Activated CD4-positive, alpha-beta T cell treated with anti-CD3 and anti-CD28 coated beads, Interleukin-2, amount 10 ng/mL, durations not matched to agents 24 days and 14 days (primary cell): ENCODE measurements around the gene MMP14. TPM values are rescaled to one million over a fixed set of nuclear protein-coding genes. Genes with fewer than 3 reads are reported as not detected.

Experiments used
- DNase-seq: peaks from one replicate; pipeline ENCODE4 v3.0.0; 2022
- H3K27ac Mint-ChIP-seq: one replicate; pipeline ENCODE4 v1.8.0; 2022; ENCODE audit warnings: mild to moderate bottlenecking, mixed read lengths
- H3K27me3 Mint-ChIP-seq: one replicate; pipeline ENCODE4 v1.8.0; 2022; ENCODE audit warnings: mixed read lengths
- H3K36me3 Mint-ChIP-seq: one replicate; pipeline ENCODE4 v1.8.0; 2022; ENCODE audit warnings: low read depth, mild to moderate bottlenecking, mixed read lengths
- H3K4me1 Mint-ChIP-seq: one replicate; pipeline ENCODE4 v1.8.0; 2021; ENCODE audit warnings: mixed read lengths
- H3K4me3 Mint-ChIP-seq: one replicate; pipeline ENCODE4 v1.8.0; 2022; ENCODE audit warnings: mild to moderate bottlenecking, moderate library complexity, mixed read lengths
- H3K9me3 Mint-ChIP-seq: one replicate; pipeline ENCODE4 v1.8.0; 2021; ENCODE audit warnings: mixed read lengths
- intact Hi-C: fragments of 100-400 bp; cut with micrococcal nuclease; formaldehyde crosslinking; loops from one replicate; pipeline ENCODE4 v1.15.1; 2023
- total RNA-seq: library from RNA; stranded (reverse); gene quantifications from 2 replicates; pipeline ENCODE4 v1.2.3, GENCODE V29; 2022

Gene MMP14
- total RNA-seq, 1 donor from 2014 or later: 3.2 TPM

- intact Hi-C loops: loop anchor here (1.0 to 5.0 kb wide), 8 partner anchors 16 to 299 kb away; partner anchors contain the start of genes DAD1, MRPL52 and RBM23
- H3K9me3 Mint-ChIP-seq: no peaks in the 10 kb centered on the region
- peak within 1 kb of the TSS; percentile 88 for H3K4me3 Mint-ChIP-seq
- H3K27me3 Mint-ChIP-seq: no peaks in the 10 kb centered on the region
- peaks cover 18% of the 10 kb centered on the region for H3K4me1 Mint-ChIP-seq
- H3K36me3 Mint-ChIP-seq: peaks cover 29% of the 10 kb centered on the region
- H3K27ac Mint-ChIP-seq: peak within 1 kb of the TSS; percentile 96
- DNase-seq: peak; percentile 95
These were observed 35.0 kb downstream of the MMP14 start, which contains the start of gene LRP10 for GRCh38 chr14:22871224-22872032. Gene LRP10 (plus strand): TSS chr14:22871740. CDS start chr14:22872304, 564 bp downstream.

DNA sequence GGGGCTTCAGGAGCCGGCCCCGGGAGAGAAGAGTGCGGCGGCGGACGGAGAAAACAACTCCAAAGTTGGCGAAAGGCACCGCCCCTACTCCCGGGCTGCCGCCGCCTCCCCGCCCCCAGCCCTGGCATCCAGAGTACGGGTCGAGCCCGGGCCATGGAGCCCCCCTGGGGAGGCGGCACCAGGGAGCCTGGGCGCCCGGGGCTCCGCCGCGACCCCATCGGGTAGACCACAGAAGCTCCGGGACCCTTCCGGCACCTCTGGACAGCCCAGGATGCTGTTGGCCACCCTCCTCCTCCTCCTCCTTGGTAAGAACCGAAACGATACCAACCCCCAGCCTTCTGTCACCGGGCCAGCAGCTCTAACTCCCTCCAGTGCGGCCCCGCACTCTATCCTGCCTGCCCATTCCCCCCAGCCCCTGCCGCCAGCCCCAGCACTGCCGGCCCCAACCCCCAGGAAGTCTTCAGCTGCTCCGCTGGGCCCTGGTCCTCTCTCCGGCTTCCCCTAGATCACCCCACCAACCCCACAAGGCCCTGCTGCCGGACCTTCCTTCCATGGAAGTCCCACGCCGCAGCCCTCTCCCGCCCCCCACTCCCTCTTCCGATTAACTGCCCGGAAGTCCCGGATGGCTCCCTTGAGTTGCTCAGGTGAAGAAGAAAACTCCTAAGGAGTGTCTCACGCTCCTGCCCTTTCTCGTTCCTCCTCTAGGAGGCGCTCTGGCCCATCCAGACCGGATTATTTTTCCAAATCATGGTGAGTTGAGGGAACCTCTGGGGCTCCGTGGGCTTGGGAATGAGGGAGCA is 35.8 kb downstream of the MMP14 start:
- H3K27ac Mint-ChIP-seq: peak overlapping the region; percentile 89

DNA sequence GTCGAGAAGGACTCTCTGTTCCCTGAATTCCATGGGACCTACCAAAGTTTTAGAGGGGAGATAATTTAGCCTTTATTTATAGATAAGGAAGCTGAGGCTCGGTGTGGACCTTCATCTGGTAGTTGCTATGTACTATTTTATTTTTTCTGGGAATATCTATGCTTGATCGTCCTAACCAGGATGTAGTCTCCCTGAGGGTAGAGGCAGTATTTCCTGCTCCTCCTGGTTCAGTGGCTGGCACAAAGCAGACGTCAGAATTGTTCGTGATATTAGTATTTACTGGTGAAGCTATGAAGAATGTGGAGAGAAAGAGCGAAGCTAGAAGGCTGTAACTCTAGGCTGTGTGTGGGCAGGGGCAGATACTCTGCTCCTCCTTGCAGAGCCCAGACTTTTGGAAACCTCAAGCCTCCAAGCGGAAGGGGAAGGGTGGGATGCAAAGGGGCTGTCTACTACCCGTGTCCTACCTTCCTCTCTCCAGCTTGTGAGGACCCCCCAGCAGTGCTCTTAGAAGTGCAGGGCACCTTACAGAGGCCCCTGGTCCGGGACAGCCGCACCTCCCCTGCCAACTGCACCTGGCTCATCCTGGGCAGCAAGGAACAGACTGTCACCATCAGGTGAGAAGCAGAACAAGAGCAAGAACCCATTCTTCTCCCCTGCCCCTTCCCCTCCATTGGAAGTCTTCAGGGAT is 36.6 kb downstream of the MMP14 start:
- intact Hi-C loops: loop anchor here (1.0 to 5.0 kb wide), 3 partner anchors 14 to 301 kb away; no protein-coding TSS in a partner anchor
- Mint-ChIP-seq H3K27me3 (no peaks in the 10 kb centered on the region), H3K4me3 (peak overlapping the region; percentile 86), H3K4me1 (peaks cover 18% of the 10 kb centered on the region), H3K9me3 (no peaks in the 10 kb centered on the region), H3K36me3 (peaks cover 42% of the 10 kb centered on the region), H3K27ac (peak overlapping the region; percentile 89)
- DNase-seq: no peak

More for the DNA sequence above, 35.8 kb downstream of the MMP14 start:
- peaks cover 18% of the 10 kb centered on the region for H3K4me1 Mint-ChIP-seq
- H3K36me3 Mint-ChIP-seq: peaks cover 35% of the 10 kb centered on the region
- no peaks in the 10 kb centered on the region for H3K27me3 Mint-ChIP-seq
- no peaks in the 10 kb centered on the region for H3K9me3 Mint-ChIP-seq
- intact Hi-C loops: loop anchor here (1.0 to 5.0 kb wide), 3 partner anchors 15 to 300 kb away; no protein-coding TSS in a partner anchor
- H3K4me3 Mint-ChIP-seq: peak overlapping the region; percentile 88
- peak; percentile 93 for DNase-seq

DNA sequence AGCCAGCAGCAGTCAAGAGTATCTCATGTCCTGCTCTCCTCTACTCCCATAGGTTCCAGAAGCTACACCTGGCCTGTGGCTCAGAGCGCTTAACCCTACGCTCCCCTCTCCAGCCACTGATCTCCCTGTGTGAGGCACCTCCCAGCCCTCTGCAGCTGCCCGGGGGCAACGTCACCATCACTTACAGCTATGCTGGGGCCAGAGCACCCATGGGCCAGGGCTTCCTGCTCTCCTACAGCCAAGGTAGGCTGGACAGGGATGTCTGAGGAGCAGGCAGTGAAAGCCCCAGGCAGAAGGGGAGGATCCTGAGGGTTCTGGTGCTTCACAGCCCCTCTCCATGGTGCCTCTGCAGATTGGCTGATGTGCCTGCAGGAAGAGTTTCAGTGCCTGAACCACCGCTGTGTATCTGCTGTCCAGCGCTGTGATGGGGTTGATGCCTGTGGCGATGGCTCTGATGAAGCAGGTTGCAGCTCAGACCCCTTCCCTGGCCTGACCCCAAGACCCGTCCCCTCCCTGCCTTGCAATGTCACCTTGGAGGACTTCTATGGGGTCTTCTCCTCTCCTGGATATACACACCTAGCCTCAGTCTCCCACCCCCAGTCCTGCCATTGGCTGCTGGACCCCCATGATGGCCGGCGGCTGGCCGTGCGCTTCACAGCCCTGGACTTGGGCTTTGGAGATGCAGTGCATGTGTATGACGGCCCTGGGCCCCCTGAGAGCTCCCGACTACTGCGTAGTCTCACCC is 38.8 kb downstream of the MMP14 start:
- Mint-ChIP-seq H3K4me3 (no peak overlapping the region), H3K27ac (no peak overlapping the region), H3K27me3 (no peaks in the 10 kb centered on the region), H3K4me1 (peaks cover 18% of the 10 kb centered on the region), H3K36me3 (peaks cover 57% of the 10 kb centered on the region), H3K9me3 (no peaks in the 10 kb centered on the region)
- no peak for DNase-seq
- intact Hi-C loops: no loop called here

DNA sequence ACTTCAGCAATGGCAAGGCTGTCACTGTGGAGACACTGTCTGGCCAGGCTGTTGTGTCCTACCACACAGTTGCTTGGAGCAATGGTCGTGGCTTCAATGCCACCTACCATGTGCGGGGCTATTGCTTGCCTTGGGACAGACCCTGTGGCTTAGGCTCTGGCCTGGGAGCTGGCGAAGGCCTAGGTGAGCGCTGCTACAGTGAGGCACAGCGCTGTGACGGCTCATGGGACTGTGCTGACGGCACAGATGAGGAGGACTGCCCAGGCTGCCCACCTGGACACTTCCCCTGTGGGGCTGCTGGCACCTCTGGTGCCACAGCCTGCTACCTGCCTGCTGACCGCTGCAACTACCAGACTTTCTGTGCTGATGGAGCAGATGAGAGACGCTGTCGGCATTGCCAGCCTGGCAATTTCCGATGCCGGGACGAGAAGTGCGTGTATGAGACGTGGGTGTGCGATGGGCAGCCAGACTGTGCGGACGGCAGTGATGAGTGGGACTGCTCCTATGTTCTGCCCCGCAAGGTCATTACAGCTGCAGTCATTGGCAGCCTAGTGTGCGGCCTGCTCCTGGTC is 39.4 kb downstream of the MMP14 start:
- intact Hi-C loops: no loop called here

GRCh38 chr14:22877000-22877501 is 40.7 kb downstream of the MMP14 start:
- intact Hi-C loops: no loop called here
- H3K27me3 Mint-ChIP-seq: peaks cover 3% of the 10 kb centered on the region
- no peak for DNase-seq
- no peak overlapping the region for H3K4me3 Mint-ChIP-seq
- H3K36me3 Mint-ChIP-seq: peaks cover 57% of the 10 kb centered on the region
- no peak overlapping the region for H3K27ac Mint-ChIP-seq
- H3K4me1 Mint-ChIP-seq: peaks cover 12% of the 10 kb centered on the region
- H3K9me3 Mint-ChIP-seq: no peaks in the 10 kb centered on the region

More for the DNA sequence above, 39.4 kb downstream of the MMP14 start:
- Mint-ChIP-seq H3K9me3 (no peaks in the 10 kb centered on the region), H3K4me1 (peaks cover 14% of the 10 kb centered on the region), H3K27me3 (no peaks in the 10 kb centered on the region), H3K36me3 (peaks cover 57% of the 10 kb centered on the region), H3K4me3 (no peak overlapping the region), H3K27ac (no peak overlapping the region)
- DNase-seq: no peak

DNA sequence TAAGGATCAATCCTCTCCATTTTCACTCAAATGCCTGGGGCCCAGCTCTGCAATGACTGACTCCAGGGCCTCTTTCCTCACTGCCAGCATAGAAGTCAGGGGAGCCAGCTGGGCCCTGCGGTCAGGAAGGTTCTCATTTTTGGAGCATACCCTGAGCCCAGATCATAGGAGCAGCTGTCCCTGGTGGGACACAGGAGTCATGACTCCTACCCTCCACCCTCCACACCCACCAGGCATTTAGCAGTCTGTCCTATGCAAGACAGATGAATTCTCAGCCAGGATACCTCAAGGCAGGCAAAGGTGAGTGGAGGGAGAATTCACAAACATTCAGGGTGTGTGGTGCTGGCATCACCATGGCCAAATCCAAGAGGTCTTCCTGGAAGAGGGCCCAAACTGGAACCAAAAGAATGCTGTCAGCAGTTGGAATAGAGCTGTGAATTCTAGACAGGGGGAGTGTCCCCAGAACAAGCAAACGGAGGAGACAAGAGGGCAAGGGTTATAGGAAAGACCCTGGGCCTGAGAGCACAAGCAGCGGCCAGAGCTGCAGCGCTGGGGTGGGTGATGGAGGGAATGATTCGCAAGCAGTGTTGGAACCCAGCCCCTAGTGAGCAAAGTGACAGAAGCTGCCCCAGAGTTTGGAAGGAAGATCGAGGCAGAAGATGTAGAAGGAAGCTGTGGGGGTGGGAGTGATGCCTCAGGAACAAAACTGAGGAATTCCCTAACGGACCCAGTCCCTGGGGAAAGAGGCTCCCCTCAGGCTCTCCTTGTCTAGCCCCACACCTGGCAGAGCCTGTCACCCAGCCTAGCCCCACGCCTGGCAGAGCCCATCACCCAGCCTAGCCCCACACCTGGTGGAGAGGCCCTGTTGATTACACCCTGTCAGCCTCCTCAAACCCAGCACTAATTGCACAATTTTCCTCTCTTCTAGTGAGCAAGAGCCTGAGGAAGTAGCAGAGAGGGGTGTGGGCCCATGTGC is 42.2 kb downstream of the MMP14 start:
- DNase-seq: no peak
- no peak overlapping the region for H3K27ac Mint-ChIP-seq
- peaks cover 48% of the 10 kb centered on the region for H3K36me3 Mint-ChIP-seq
- H3K4me3 Mint-ChIP-seq: no peak overlapping the region
- no peaks in the 10 kb centered on the region for H3K9me3 Mint-ChIP-seq
- peaks cover 5% of the 10 kb centered on the region for H3K4me1 Mint-ChIP-seq
- peaks cover 5% of the 10 kb centered on the region for H3K27me3 Mint-ChIP-seq
- intact Hi-C loops: no loop called here

DNA sequence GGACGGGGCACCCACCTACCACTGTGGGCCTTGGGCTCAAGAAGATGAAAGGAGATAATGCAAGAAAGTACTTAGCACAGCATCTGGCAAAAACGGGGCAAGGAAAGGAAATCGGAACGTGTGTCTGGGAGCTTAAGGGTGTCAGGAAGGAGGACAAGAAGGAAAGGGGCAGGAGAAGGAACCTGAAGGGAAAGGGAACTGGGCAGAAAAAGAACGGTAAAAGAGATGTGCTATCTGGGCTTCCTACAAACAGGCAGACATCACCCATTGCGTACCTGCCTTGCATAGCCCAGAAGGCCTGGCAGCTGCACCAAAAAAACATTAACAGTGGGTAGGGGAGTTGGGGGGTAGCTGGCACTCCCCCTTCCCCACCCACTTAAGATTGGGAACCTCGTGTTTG is 45.7 kb downstream of the MMP14 start:
- no peak overlapping the region for H3K27ac Mint-ChIP-seq
- H3K36me3 Mint-ChIP-seq: peaks cover 27% of the 10 kb centered on the region
- no peak overlapping the region for H3K4me3 Mint-ChIP-seq
- H3K4me1 Mint-ChIP-seq: peaks cover 19% of the 10 kb centered on the region
- H3K9me3 Mint-ChIP-seq: no peaks in the 10 kb centered on the region
- H3K27me3 Mint-ChIP-seq: peaks cover 8% of the 10 kb centered on the region
- DNase-seq: no peak
- intact Hi-C loops: no loop called here

DNA sequence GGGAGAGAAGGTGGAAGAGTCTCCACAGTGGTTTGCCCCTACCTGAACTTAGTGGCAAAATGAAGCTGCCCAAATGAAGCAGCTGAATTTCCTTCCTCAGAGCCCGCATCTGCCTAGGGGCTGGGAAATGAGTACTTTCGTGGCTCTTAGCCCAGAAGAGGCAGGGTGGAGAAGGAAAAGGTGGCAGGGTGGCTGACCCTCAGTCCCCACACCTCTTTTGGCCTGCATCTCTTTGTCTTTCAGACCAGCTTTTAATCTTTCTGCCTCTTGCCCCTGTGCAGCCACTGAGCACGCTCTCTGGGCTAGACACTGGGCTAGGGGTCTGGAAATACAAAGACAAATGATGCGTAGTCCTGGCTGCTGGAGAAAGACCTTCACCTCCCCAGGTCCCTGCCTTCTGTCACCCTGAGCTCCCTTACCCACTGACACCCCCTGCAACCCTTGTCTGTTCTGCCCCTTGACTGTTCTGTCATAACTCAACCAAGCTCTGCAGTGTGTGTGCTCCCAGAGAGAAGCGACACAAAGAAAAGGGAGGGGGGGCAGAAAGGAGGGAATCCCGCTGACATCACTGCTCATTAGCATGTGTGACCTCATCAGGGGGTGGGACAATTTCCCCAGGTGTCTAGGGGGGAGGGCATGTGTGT is 46.3 kb downstream of the MMP14 start:
- DNase-seq: peak; percentile 60
- intact Hi-C loops: no loop called here
- Mint-ChIP-seq H3K27ac (no peak overlapping the region), H3K27me3 (peaks cover 8% of the 10 kb centered on the region), H3K4me3 (no peak overlapping the region), H3K36me3 (peaks cover 23% of the 10 kb centered on the region), H3K9me3 (no peaks in the 10 kb centered on the region), H3K4me1 (peaks cover 25% of the 10 kb centered on the region)

DNA sequence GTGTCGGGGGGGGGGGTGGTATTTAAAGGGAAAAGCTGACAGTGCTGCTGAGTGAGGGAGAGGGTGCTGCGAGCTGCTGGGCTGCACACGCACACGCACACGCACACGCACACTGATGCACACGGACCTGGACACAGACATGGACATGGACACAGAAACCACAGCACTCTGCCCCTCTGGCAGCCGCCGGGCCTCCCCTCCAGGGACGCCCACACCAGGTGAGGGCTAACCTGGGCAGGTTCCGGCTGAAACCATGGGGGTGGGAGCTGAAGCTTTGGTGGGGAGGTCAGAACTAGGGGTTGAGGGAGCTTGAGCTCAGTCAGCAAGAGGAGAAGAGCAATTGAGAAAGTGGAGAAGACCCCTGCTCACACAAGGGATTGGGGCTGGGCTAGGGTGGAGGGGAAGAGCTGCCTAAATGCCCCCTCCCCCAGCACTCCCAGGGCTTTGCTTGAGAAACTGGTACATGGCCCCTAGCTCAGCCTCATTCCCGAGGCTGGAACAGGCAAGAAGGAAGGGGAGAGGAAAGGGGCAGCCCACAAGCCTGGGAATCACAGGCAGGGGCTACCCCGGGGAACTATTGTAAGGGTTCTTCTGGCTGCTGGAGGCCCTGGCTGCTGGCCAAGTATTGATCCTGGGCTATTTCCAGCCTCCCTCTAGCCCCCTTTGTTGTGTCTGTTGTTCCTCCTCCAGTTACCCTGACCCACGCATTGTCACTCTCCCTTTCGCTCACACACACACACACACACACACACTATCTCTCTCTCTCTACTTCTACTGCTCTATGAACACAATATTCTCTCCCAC is 47.0 kb downstream of the MMP14 start, which contains the start of gene REM2:
Gene REM2, plus strand, starts transcription at position 50 of the 804 bp plus-strand sequence. Its CDS starts 66 bp downstream, at position 116.
- peaks cover 32% of the 10 kb centered on the region for H3K4me1 Mint-ChIP-seq
- H3K27ac Mint-ChIP-seq: no peak within 1 kb of the TSS
- H3K27me3 Mint-ChIP-seq: peaks cover 8% of the 10 kb centered on the region

More for the DNA sequence above, 47.0 kb downstream of the MMP14 start, which contains the start of gene REM2:
- Mint-ChIP-seq H3K9me3 (no peaks in the 10 kb centered on the region), H3K4me3 (no peak within 1 kb of the TSS), H3K36me3 (peaks cover 16% of the 10 kb centered on the region)
- DNase-seq: no peak
- intact Hi-C loops: no loop called here
